ENCODE data around the gene KRT13. TPM values are rescaled to one million over a fixed set of nuclear protein-coding genes. Genes with fewer than 3 reads are reported as not detected.

KRT13 gene
- total and polyA plus RNA-seq, 10 of the 15 experiments (the other 5 are each of a cell fraction or from before 2014, with no cell fraction given): not detected

- ChIA-PET POLR2A (no interaction called here), RAD21 (ENCODE audit: unreplicated experiment) (no interaction called here), CTCF (interaction anchor here (2.5 kb wide), 1 partner anchor 16 kb away, joined by 8 read pairs; no protein-coding TSS in a partner anchor), SMC1A (ENCODE audit: uncharacterized antibody, unreplicated experiment) (no interaction called here)
- in situ Hi-C loops (cut with MboI): no loop called here
- H3K9me3 ChIP-seq (replicated peaks; ENCODE audit: control insufficient read depth, insufficient read depth, low read length): no peaks in the 10 kb centered on the region
- no peak overlapping the region for H3K27ac ChIP-seq (ENCODE audit: control insufficient read depth, insufficient read depth)
- FAIRE-seq: no peak
- H3K36me3 ChIP-seq (ENCODE audit: control insufficient read depth in 2 of 2, insufficient read depth in 2 of 2, low read length in 1 of 2): no peaks in the 10 kb centered on the region
- H3K27me3 ChIP-seq (replicated peaks in 1 of 2; ENCODE audit: control insufficient read depth in 2 of 2, insufficient read depth in 2 of 2, low read length in 1 of 2): peaks cover 12 to 14% of the 10 kb centered on the region in 2 experiments
- H4K20me1 ChIP-seq (ENCODE audit: control insufficient read depth, insufficient read depth): no peaks in the 10 kb centered on the region
- no peak for ATAC-seq
- H3K4me3 ChIP-seq: no peak overlapping the region
- intact Hi-C loops (cut with micrococcal nuclease; ENCODE audit: unreplicated experiment): no loop called here
- no peak for DNase-seq (ENCODE audit: low read depth, low spot score)
- no peak overlapping the region for H3K9ac ChIP-seq (ENCODE audit: control insufficient read depth, insufficient read depth, low read length)
- no peaks in the 10 kb centered on the region for H3K79me2 ChIP-seq (ENCODE audit: control insufficient read depth, insufficient read depth, low read length)
- 10% methylated on average over 8 of the region's 9 CpGs for WGBS (ENCODE audit: insufficient coverage, insufficient replicate concordance, low lambda C conversion rate, missing lambda C conversion rate)
- TF ChIP-seq SMARCA5 (IDR thresholded peaks at IDR 0.05): no peak
- no peak for TF ChIP-seq ZNF622 (IDR thresholded peaks at IDR 0.05)
- no peak for TF ChIP-seq ZNF274 (IDR thresholded peaks at IDR 0.05; ENCODE audit: insufficient read depth, insufficient read length)
- no peak for TF ChIP-seq JUNB (IDR thresholded peaks at IDR 0.05)
- H2AFZ ChIP-seq (ENCODE audit: control insufficient read depth, low read depth, low read length): no peak overlapping the region
- BruUV-seq (replicated peaks): no TSS peak
- H3K4me1 ChIP-seq (ENCODE audit: control insufficient read depth, insufficient read depth, low read length): no peaks in the 10 kb centered on the region
- no peak overlapping the region for H3K4me2 ChIP-seq (ENCODE audit: control insufficient read depth, insufficient read depth)
Measured at GRCh38 chr17:41532947-41533570, 27.6 kb upstream of the KRT13 start.

GRCh38 chr17:41531993-41532392 lies 26.6 kb upstream of the KRT13 start:
- WGBS (ENCODE audit: insufficient coverage, insufficient replicate concordance, low lambda C conversion rate, missing lambda C conversion rate): 0% methylated on average over 1 of the region's 1 CpG
- RAD21 ChIA-PET (ENCODE audit: unreplicated experiment): no interaction called here

More at GRCh38 chr17:41531993-41532392, 26.6 kb upstream of the KRT13 start:
- ChIA-PET CTCF (interaction anchor here (2.5 kb wide), 1 partner anchor 17 kb away, joined by 8 read pairs; no protein-coding TSS in a partner anchor), POLR2A (no interaction called here), SMC1A (ENCODE audit: uncharacterized antibody, unreplicated experiment) (no interaction called here)
- no peak overlapping the region for H3K9ac ChIP-seq (ENCODE audit: control insufficient read depth, insufficient read depth, low read length)
- BruUV-seq (replicated peaks): no TSS peak
- ATAC-seq (no peak), DNase-seq (ENCODE audit: low read depth, low spot score) (no peak), FAIRE-seq (no peak)
- no peaks in the 10 kb centered on the region for H3K79me2 ChIP-seq (ENCODE audit: control insufficient read depth, insufficient read depth, low read length)
- H3K4me3 ChIP-seq: no peak overlapping the region
- peaks cover 17 to 20% of the 10 kb centered on the region in 2 experiments for H3K27me3 ChIP-seq (replicated peaks in 1 of 2; ENCODE audit: control insufficient read depth in 2 of 2, insufficient read depth in 2 of 2, low read length in 1 of 2)
- H3K9me3 ChIP-seq (replicated peaks; ENCODE audit: control insufficient read depth, insufficient read depth, low read length): no peaks in the 10 kb centered on the region; the same call in 2 of the 3 replicates
- H2AFZ ChIP-seq (ENCODE audit: control insufficient read depth, low read depth, low read length): no peak overlapping the region
- intact Hi-C loops (cut with micrococcal nuclease; ENCODE audit: unreplicated experiment): no loop called here
- in situ Hi-C loops (cut with MboI): no loop called here
- H3K27ac ChIP-seq (ENCODE audit: control insufficient read depth, insufficient read depth): no peak overlapping the region
- TF ChIP-seq HSF1 (IDR thresholded peaks at IDR 0.05; ENCODE audit: low read depth, low read length) (no peak), GABPA (IDR thresholded peaks at IDR 0.05; ENCODE audit: low read depth) (no peak), RFX5 (IDR thresholded peaks at IDR 0.05; ENCODE audit: low read depth, low read length) (no peak), SUZ12 (IDR thresholded peaks at IDR 0.05; ENCODE audit: unreplicated experiment) (no peak), CHD1 (IDR thresholded peaks at IDR 0.05; ENCODE audit: low read depth, low read length) (no peak), E2F8 (IDR thresholded peaks at IDR 0.05; ENCODE audit: low read depth, partially characterized antibody) (no peak), POLR2A (IDR thresholded peaks at IDR 0.05; ENCODE audit: low read depth, low read length) (no peak)
- no peaks in the 10 kb centered on the region for H3K36me3 ChIP-seq (ENCODE audit: control insufficient read depth in 2 of 2, insufficient read depth in 2 of 2, low read length in 1 of 2)
- no peak overlapping the region for H3K4me2 ChIP-seq (ENCODE audit: control insufficient read depth, insufficient read depth)
- H4K20me1 ChIP-seq (ENCODE audit: control insufficient read depth, insufficient read depth): no peaks in the 10 kb centered on the region
- H3K4me1 ChIP-seq (ENCODE audit: control insufficient read depth, insufficient read depth, low read length): no peaks in the 10 kb centered on the region
